Measurements from ENCODE around the gene DHRSX. TPM values are rescaled to one million over a fixed set of nuclear protein-coding genes. Genes with fewer than 3 reads are reported as not detected.

The DHRSX gene
- total and polyA plus RNA-seq, 9 of the 15 experiments (the other 6 are each of a cell fraction or from before 2014, with no cell fraction given) = 0.59 to 11.0 (median 6.2) TPM

DNA sequence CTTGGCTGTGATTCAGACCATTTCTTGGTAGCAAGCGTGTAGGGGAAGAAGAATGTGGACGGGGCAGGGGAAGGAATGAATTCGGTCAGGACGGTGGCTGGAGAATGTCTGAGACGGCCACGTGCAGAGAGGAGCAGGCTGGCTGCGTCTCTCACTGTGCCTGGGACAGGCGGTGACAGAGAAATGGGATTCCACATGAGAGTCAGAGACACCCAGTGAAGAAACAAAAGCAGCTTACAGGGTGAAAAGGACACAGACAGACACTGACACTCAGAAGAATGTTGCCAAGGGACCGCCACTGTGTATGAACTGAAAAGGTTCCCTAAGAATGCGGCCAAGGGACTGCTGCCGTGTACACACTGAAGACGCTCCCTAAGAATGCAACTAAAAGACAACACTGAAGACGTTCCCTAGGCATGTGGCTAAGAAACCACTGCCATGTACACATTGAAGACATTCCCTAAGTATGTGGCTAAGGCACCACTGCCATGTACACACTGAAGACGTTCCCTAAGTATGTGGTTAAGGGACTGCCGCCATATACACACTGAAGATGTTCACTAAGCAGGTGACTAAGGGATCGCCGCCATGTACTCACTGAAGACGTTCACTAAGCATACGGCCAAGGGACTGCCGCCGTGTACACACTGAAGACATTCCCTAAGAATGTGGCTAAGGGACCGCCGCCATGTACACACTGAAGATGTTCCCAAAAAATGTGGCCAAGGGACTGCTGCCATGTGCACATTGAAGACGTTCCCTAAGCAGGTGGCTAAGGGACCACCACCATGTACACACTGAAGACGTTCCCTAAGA lies 49.1 kb downstream of the DHRSX start (continued):
- TF ChIP-seq SIX5 (IDR thresholded peaks at IDR 0.05; ENCODE audit: borderline replicate concordance in 1 of 2, insufficient read depth in 1 of 2, low read depth in 1 of 2, low read length in 2 of 2) = no peak
- no peak for TF ChIP-seq PTRF (tag; IDR thresholded peaks at IDR 0.05)
- no peak for TF ChIP-seq STAT5B (CRISPR knock-in tag; IDR thresholded peaks at IDR 0.05)
- TF ChIP-seq, protein P1, sequence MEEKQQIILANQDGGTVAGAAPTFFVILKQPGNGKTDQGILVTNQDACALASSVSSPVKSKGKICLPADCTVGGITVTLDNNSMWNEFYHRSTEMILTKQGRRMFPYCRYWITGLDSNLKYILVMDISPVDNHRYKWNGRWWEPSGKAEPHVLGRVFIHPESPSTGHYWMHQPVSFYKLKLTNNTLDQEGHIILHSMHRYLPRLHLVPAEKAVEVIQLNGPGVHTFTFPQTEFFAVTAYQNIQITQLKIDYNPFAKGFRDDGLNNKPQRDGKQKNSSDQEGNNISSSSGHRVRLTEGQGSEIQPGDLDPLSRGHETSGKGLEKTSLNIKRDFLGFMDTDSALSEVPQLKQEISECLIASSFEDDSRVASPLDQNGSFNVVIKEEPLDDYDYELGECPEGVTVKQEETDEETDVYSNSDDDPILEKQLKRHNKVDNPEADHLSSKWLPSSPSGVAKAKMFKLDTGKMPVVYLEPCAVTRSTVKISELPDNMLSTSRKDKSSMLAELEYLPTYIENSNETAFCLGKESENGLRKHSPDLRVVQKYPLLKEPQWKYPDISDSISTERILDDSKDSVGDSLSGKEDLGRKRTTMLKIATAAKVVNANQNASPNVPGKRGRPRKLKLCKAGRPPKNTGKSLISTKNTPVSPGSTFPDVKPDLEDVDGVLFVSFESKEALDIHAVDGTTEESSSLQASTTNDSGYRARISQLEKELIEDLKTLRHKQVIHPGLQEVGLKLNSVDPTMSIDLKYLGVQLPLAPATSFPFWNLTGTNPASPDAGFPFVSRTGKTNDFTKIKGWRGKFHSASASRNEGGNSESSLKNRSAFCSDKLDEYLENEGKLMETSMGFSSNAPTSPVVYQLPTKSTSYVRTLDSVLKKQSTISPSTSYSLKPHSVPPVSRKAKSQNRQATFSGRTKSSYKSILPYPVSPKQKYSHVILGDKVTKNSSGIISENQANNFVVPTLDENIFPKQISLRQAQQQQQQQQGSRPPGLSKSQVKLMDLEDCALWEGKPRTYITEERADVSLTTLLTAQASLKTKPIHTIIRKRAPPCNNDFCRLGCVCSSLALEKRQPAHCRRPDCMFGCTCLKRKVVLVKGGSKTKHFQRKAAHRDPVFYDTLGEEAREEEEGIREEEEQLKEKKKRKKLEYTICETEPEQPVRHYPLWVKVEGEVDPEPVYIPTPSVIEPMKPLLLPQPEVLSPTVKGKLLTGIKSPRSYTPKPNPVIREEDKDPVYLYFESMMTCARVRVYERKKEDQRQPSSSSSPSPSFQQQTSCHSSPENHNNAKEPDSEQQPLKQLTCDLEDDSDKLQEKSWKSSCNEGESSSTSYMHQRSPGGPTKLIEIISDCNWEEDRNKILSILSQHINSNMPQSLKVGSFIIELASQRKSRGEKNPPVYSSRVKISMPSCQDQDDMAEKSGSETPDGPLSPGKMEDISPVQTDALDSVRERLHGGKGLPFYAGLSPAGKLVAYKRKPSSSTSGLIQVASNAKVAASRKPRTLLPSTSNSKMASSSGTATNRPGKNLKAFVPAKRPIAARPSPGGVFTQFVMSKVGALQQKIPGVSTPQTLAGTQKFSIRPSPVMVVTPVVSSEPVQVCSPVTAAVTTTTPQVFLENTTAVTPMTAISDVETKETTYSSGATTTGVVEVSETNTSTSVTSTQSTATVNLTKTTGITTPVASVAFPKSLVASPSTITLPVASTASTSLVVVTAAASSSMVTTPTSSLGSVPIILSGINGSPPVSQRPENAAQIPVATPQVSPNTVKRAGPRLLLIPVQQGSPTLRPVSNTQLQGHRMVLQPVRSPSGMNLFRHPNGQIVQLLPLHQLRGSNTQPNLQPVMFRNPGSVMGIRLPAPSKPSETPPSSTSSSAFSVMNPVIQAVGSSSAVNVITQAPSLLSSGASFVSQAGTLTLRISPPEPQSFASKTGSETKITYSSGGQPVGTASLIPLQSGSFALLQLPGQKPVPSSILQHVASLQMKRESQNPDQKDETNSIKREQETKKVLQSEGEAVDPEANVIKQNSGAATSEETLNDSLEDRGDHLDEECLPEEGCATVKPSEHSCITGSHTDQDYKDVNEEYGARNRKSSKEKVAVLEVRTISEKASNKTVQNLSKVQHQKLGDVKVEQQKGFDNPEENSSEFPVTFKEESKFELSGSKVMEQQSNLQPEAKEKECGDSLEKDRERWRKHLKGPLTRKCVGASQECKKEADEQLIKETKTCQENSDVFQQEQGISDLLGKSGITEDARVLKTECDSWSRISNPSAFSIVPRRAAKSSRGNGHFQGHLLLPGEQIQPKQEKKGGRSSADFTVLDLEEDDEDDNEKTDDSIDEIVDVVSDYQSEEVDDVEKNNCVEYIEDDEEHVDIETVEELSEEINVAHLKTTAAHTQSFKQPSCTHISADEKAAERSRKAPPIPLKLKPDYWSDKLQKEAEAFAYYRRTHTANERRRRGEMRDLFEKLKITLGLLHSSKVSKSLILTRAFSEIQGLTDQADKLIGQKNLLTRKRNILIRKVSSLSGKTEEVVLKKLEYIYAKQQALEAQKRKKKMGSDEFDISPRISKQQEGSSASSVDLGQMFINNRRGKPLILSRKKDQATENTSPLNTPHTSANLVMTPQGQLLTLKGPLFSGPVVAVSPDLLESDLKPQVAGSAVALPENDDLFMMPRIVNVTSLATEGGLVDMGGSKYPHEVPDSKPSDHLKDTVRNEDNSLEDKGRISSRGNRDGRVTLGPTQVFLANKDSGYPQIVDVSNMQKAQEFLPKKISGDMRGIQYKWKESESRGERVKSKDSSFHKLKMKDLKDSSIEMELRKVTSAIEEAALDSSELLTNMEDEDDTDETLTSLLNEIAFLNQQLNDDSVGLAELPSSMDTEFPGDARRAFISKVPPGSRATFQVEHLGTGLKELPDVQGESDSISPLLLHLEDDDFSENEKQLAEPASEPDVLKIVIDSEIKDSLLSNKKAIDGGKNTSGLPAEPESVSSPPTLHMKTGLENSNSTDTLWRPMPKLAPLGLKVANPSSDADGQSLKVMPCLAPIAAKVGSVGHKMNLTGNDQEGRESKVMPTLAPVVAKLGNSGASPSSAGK (IDR thresholded peaks at IDR 0.05) = no peak; the same call in none of the 2 replicates
- TF ChIP-seq FOXK2 (conservative IDR thresholded peaks at IDR 0.05 in 1 of 2, IDR thresholded peaks at IDR 0.05 in 1 of 2; ENCODE audit: low read depth in 2 of 2) = peak; percentile 89 to 93
- no peak for TF ChIP-seq KDM5B (IDR thresholded peaks at IDR 0.05; ENCODE audit: insufficient replicate concordance, low read depth, low read length)
- TF ChIP-seq HDAC8 (tag; IDR thresholded peaks at IDR 0.05) = no peak
- no peak; the same call in 1 of the 2 replicates for TF ChIP-seq STAT5A (IDR thresholded peaks at IDR 0.05; ENCODE audit: borderline replicate concordance, low read length)
- TF ChIP-seq MTF1 (CRISPR knock-in tag; IDR thresholded peaks at IDR 0.05; ENCODE audit: borderline replicate concordance) = no peak
- TF ChIP-seq RBFOX2 (IDR thresholded peaks at IDR 0.05; ENCODE audit: low read depth, low read length) = no peak
- TF ChIP-seq, protein P2, sequence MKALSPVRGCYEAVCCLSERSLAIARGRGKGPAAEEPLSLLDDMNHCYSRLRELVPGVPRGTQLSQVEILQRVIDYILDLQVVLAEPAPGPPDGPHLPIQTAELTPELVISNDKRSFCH (CRISPR knock-in tag; IDR thresholded peaks at IDR 0.05) = no peak
- TF ChIP-seq, protein P2 (tag; IDR thresholded peaks at IDR 0.05) = no peak
- TF ChIP-seq CBX8 (IDR thresholded peaks at IDR 0.05; ENCODE audit: borderline replicate concordance, extremely low read depth, low read depth, low read length, poor library complexity, severe bottlenecking) = no peak
- TF ChIP-seq ZNF41 (CRISPR knock-in tag; conservative IDR thresholded peaks at IDR 0.05) = no peak
- no peak for TF ChIP-seq KLF6 (CRISPR knock-in tag; IDR thresholded peaks at IDR 0.05; ENCODE audit: borderline replicate concordance)
